Measurements from ENCODE around the gene FABP7.
A peak's percentile ranks its signal among the peaks of the same experiment; 100 is the strongest.

The FABP7 gene

GRCh38 chr6:122760330-122760729 is 19.2 kb upstream of the FABP7 start:
- no peak for DNase-seq

GRCh38 chr6:122766256-122766655 is 13.3 kb upstream of the FABP7 start:
- no peak for DNase-seq

DNA sequence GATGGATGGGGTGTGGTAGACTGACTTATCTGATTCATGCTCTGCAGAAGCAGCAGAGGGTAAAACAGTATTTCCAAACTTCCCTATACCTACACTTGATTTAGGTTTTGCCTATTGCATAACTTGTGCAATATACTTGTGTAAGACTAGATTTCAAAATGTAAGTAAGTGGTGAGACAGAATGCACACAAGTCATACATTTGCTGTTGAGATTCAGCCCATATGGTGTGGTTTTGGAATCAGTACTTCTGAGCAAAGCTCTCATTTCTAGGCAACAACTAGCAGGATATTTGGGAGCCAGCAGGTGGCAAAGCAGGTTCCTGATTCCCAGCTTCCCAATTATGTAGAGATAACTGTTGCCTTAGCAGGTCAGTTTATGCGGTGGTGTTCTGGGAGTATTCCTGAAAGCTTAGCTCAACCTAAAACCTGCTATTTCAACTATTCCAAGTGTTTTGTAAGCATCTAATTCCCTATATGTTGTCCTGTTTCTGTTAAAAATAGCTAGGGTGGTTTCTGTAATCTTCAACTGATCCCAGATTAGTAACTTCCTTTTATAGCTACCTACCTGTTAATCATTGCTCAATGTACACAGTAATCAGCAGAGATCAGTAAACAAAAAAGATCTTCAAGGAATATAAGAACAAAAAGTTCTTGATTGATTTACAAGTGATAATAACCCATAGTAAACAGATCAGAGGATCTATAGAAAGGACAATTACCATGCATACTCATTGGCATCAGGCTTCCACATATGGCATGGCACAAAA is 8.5 kb upstream of the FABP7 start:
- DNase-seq, result no peak

- DNase-seq, result no peak
Observed at GRCh38 chr6:122772724-122773415, 6.6 kb upstream of the FABP7 start.

DNA sequence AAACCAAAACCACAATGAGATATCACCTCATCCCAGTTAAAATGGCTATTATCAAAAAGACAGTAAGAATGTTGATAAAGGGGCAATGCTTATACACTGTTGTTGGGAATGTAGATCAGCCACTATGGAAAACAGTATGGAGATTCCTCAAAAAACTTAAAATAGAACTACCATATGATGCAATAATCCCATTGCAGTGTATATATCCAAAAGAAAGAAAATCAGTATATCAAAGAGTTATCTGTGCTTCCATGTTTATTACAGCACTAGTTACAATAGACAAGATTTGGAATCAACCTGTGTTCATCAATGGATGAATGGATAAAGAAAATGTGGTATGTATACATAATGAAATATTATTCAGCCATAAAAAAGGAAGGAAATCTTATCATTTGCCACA is 3.5 kb upstream of the FABP7 start:
- DNase-seq, result no peak

GRCh38 chr6:122778302-122778701 is 1.2 kb upstream of the FABP7 start:
- no peak for DNase-seq

GRCh38 chr6:122778985-122779661 is 393 bp upstream of the FABP7 start:
- DNase-seq, result no peak

DNA sequence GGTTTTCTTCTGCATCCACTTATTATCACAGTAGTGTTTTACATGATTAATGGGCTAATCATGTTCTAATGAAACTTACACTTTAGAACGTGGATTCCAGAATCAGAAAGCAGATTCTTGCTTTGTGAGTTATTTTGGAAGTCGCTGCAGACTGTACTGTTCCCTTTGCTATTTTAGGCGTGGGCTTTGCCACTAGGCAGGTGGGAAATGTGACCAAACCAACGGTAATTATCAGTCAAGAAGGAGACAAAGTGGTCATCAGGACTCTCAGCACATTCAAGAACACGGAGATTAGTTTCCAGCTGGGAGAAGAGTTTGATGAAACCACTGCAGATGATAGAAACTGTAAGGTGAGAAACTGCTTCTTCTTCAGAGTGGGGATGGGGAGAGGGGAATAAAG is 598 bp downstream of the FABP7 start:
- DNase-seq, result no peak

DNA sequence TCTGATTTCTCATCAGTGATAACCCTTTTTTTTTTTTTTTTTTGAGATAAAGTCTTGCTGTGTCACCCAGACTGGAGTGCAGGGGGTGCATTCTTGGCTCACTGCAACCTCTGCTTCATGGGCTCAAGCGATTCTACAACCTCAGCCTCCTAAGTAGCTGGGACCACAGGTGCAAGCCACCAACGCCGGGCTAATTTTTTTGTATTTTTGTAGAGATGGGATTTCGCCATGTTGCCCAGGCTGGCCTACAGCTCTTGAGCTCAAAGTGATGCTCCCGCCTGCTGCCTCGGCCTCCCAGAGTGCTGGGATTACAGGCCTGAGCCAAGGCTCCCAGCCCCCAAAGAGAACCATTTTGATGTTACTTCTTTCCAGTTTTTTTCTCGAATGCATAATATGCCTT is 2.2 kb downstream of the FABP7 start:
- DNase-seq, result no peak

GRCh38 chr6:122783401-122783800 is 3.9 kb downstream of the FABP7 start:
- DNase-seq, result no peak

- no peak for DNase-seq
Observed at GRCh38 chr6:122785891-122786290, 6.4 kb downstream of the FABP7 start.

GRCh38 chr6:122787721-122788120 is 8.2 kb downstream of the FABP7 start:
- DNase-seq, result no peak

DNA sequence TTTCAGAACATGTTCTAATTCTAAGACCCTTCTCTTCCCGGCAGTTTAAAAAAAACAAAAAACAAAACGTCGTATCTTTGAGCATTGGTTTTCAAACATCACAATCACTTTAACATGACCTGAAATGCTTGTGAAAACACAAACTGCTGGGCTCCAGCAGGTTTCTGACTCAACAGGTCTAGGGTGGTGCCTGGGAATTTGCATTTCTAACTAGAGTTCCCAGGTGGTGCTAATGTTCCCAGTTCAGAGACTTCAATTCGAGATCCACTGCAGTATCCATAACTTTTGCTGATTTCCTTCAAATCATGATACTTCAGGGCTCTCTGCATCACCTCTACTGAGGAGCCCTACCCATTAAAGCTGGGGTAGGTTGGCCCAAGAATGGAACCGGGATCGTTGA is 8.7 kb downstream of the FABP7 start:
- no peak for DNase-seq

DNA sequence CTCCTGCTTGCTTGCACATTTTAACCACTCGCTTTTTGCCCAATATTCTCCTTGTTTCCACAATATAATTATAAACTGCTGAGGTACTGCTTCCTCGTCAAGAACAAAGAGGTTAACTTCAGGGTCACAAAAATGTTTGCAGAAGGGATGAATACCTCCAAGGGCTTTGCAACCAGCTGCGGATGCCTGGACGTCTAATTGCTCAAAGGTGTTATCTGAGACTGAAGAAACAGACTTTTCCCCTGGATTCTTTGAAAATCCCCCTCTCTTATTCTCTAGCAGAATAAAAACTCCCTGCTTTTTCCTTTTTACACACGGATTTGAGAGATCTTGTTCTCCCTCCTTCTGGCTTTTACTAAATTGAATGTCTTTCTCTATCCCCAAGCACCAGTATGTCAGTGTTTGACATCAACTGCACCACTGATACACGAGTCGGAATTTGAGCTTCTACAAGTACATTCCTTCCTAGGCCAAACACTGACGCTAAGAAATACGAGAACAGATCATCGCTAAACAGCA is 9.2 kb downstream of the FABP7 start:
- DNase-seq, result peak; percentile 43

DNA sequence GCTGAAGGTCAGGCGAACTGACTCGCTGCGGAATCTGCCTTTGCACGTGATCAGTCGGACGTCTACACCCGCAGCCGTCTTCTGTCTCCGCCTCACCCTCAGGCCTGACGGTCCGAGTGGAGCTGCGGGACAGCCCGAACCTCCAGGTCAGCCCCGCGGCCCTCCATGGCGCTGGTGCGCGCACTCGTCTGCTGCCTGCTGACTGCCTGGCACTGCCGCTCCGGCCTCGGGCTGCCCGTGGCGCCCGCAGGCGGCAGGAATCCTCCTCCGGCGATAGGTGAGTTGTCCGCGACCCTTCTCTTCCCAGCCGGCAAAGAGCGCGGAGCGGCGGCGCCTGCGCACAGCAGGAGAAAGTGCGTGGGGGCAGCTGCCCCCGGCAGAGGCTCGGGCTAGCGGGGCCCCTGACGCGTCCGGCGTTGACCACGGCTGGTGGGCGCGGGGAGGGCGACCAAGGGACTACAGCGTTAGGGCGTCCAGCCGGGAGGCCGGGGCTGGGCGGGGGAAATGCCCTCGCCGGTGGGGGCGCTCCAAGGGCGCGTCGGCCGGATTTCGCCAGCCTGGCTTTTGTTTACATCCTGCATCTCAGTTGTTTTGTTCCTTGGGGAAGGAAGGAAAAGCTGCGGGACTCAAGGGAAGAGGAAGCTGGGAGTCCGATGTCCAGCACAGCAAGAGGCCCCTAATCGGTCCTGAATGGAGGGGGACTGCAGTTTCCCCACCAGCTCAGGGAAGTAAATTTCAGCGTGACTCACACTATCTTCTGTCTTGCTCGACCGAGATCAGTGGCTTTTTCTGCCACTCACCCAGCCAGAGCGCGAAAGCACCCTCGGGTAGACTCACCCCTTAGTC is 9.9 kb downstream of the FABP7 start, which contains the start of gene SMPDL3A:
Gene SMPDL3A (plus strand): TSS at position 77 of the 846 bp plus-strand sequence. CDS start 89 bp downstream, at position 166.
- DNase-seq, result peak; percentile 66

DNA sequence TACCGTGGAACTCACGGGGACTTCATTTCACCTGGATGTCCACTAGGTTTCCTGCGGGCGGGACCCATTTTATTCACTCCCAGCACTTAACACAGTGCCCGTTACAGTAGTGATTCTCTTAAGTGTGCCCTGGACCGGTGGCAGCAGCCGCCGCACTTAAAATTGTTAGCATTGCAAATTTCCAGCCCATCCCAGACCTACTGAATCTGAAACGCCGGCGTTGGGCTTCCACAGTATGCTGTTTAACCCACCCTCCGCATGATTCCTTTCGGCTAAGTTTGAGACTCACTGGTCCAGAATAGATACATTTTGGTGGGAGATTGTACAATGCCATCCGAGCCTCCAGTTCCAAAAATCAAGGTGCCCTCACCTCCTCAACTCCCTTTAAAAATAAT is 10.5 kb downstream of the FABP7 start:
- peak; percentile 58 for DNase-seq

GRCh38 chr6:122790423-122791309 is 11.2 kb downstream of the FABP7 start:
- no peak for DNase-seq

- no peak for DNase-seq
Observed at GRCh38 chr6:122791310-122791679, 11.8 kb downstream of the FABP7 start.

- no peak for DNase-seq
Observed at GRCh38 chr6:122792766-122793165, 13.2 kb downstream of the FABP7 start.

GRCh38 chr6:122797537-122797936 is 18.0 kb downstream of the FABP7 start:
- no peak for DNase-seq

- no peak for DNase-seq
Observed at GRCh38 chr6:122798099-122798641, 18.7 kb downstream of the FABP7 start.

Measured in NCI-H1092 treated with DMSO at 0.1 percent for 48 hours (cell line).